Subcutaneous adipose tissue (tissue), 4 donors: Measurements from ENCODE around the gene PMF1. TPM values are rescaled to one million over a fixed set of nuclear protein-coding genes. Genes with fewer than 3 reads are reported as not detected.

Experiments used
- total RNA-seq, 4 donors: library from RNA; depleted of rRNA; stranded (reverse); fragments of >200 nt; gene quantifications; one replicate each; pipeline ENCODE4 v1.1.0, GENCODE V29; 2016
- TF ChIP-seq, protein P1 (sequence below): fragments of 450-650 bp; IDR thresholded peaks from one replicate; pipeline ENCODE4 v1.5.1; 2016; ENCODE audit warnings: low read depth, mild to moderate bottlenecking, control low read depth, antibody characterized with exemption, moderate library complexity

PMF1 gene
- total RNA-seq, 4 donors from 2014 or later: 36.3 to 51.2 (median 41.0) TPM

GRCh38 chr1:156226116-156226538 is 13.3 kb downstream of the PMF1 start:
- TF ChIP-seq, protein P1, sequence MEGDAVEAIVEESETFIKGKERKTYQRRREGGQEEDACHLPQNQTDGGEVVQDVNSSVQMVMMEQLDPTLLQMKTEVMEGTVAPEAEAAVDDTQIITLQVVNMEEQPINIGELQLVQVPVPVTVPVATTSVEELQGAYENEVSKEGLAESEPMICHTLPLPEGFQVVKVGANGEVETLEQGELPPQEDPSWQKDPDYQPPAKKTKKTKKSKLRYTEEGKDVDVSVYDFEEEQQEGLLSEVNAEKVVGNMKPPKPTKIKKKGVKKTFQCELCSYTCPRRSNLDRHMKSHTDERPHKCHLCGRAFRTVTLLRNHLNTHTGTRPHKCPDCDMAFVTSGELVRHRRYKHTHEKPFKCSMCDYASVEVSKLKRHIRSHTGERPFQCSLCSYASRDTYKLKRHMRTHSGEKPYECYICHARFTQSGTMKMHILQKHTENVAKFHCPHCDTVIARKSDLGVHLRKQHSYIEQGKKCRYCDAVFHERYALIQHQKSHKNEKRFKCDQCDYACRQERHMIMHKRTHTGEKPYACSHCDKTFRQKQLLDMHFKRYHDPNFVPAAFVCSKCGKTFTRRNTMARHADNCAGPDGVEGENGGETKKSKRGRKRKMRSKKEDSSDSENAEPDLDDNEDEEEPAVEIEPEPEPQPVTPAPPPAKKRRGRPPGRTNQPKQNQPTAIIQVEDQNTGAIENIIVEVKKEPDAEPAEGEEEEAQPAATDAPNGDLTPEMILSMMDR: no peak

DNA sequence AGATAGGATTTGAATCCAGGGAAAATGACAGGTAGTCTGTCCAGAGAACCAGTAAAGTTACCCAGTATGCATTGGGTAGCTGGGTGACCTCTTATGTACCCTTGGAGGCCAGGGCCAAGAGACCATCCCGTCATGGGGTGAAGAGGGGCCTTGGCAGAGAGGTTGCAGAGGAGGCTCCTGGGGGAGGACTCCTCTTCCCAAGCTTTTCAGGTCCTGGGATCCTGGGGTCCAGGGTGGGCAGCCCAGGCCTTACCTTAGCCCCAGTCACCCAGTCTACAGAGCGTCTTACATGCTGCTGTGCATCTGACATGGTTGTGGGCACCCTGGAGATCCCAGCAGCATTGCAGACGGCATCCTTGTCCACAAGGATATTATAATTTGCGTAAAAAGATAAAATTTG is 14.0 kb downstream of the PMF1 start:
- TF ChIP-seq, protein P1: no peak

GRCh38 chr1:156228501-156228900 is 15.7 kb downstream of the PMF1 start:
- TF ChIP-seq, protein P1: no peak

- TF ChIP-seq, protein P1: no peak
Measured at GRCh38 chr1:156229809-156230472, 17.1 kb downstream of the PMF1 start.

DNA sequence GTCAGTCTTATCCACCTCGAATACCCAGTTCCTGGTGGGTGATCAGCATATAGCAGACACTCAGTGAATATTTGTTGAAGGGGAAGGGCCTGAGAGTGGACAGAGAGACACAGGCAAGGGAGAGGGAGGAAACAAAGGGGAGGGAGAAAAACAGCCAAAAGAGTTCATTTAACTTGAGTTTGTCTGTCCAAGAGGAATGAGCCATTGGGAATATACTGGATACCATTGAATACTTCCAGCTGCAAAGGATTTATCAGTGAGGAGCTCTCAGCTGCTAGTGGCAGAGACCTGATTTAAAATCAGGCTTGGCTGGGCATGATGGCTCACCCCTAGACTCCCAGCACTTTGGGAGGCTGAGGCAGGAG is 17.6 kb downstream of the PMF1 start:
- TF ChIP-seq, protein P1: no peak

DNA sequence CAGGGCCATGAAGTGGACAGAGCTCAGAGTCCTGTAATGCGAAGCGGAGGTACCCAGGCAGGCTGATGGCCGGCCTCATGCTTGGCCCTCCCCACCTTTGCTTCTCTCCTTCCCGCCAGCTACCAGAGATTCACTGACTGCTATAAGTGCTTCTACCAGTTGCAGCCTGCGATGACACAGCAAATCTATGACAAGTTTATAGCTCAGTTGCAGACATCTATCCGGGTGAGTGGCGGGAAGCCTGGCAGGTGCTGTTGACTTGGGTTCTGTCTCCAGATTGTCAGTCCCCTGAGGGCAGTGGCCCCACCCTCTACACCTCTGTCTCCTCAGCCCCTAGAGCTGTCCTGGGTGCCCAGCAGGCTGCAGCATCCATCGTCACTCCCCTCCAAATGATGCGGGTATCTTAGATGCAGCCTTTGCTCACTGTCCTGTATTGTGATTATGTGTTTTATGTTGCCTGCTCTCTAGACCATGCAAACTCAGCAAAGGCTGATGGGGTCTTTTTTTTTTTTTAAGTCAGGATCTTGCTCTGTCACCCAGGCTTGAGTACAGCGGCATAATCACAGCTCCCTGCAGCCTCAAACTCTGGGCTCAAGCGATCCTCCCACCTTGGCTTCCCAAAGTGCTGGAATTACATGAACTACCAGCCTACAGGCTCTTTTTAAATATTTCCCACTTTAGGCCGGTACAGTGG is 19.5 kb downstream of the PMF1 start:
- TF ChIP-seq, protein P1: no peak

GRCh38 chr1:156233426-156234127 is 20.8 kb downstream of the PMF1 start:
- TF ChIP-seq, protein P1: no peak
